GM21576 (cell line): Measurements from ENCODE around the gene SYT2.

ENCODE experiments used
- ATAC-seq: cut with Tn5 transposase; IDR thresholded peaks from one replicate; pipeline ENCODE4 v1.9.1; 2021; ENCODE audit warnings: mild to moderate bottlenecking, moderate library complexity; ENCODE audit not compliant: unreplicated experiment

Gene SYT2

GRCh38 chr1:202706851-202707250 is 3.4 kb downstream of the SYT2 start:
- ATAC-seq: no peak

- no peak for ATAC-seq
Measured at GRCh38 chr1:202704601-202705000, 5.7 kb downstream of the SYT2 start.

GRCh38 chr1:202703191-202703590 is 7.1 kb downstream of the SYT2 start:
- no peak for ATAC-seq

GRCh38 chr1:202702088-202702487 is 8.2 kb downstream of the SYT2 start:
- ATAC-seq: no peak

- ATAC-seq: no peak
Measured at GRCh38 chr1:202701200-202701599, 9.1 kb downstream of the SYT2 start.

GRCh38 chr1:202700061-202700460 is 10.2 kb downstream of the SYT2 start:
- ATAC-seq: no peak

- ATAC-seq: no peak
Measured at GRCh38 chr1:202698276-202698675, 12.0 kb downstream of the SYT2 start.

- no peak for ATAC-seq
Measured at GRCh38 chr1:202697038-202697437, 13.2 kb downstream of the SYT2 start.

- no peak for ATAC-seq
Measured at GRCh38 chr1:202694314-202694713, 15.9 kb downstream of the SYT2 start.

GRCh38 chr1:202692959-202693555 is 17.2 kb downstream of the SYT2 start:
- no peak for ATAC-seq

GRCh38 chr1:202691816-202692215 is 18.4 kb downstream of the SYT2 start:
- no peak for ATAC-seq

- no peak for ATAC-seq
Measured at GRCh38 chr1:202689493-202690342, 20.5 kb downstream of the SYT2 start.

- ATAC-seq: no peak
Measured at GRCh38 chr1:202689082-202689481, 21.2 kb downstream of the SYT2 start.

GRCh38 chr1:202688401-202688800 is 21.9 kb downstream of the SYT2 start:
- no peak for ATAC-seq

GRCh38 chr1:202687798-202688197 is 22.5 kb downstream of the SYT2 start:
- no peak for ATAC-seq

- no peak for ATAC-seq
Measured at GRCh38 chr1:202687370-202687769, 22.9 kb downstream of the SYT2 start.

GRCh38 chr1:202685641-202686040 is 24.6 kb downstream of the SYT2 start:
- ATAC-seq: no peak

- no peak for ATAC-seq
Measured at GRCh38 chr1:202684716-202685115, 25.5 kb downstream of the SYT2 start.

GRCh38 chr1:202683029-202683428 is 27.2 kb downstream of the SYT2 start:
- no peak for ATAC-seq

- ATAC-seq: no peak
Measured at GRCh38 chr1:202682477-202682876, 27.8 kb downstream of the SYT2 start.

- no peak for ATAC-seq
Measured at GRCh38 chr1:202681736-202682420, 28.4 kb downstream of the SYT2 start.
